Loucy (cell line): Measurements from ENCODE around the gene PARP6.

Source experiments
- H2AFZ ChIP-seq: fragments of 200-600 bp; sonication (generic); 2 replicates; pipeline ENCODE4 v1.6.0; 2016; ENCODE audit warnings: antibody characterized with exemption, mild to moderate bottlenecking, low read length, moderate library complexity
- H3F3A ChIP-seq: fragments of 200-600 bp; 2 replicates; pipeline ENCODE4 v1.6.0; 2016; ENCODE audit warnings: antibody characterized with exemption, low read depth, mild to moderate bottlenecking
- H3K27me3 ChIP-seq: fragments of 200-600 bp; sonication (generic); 2 replicates; pipeline ENCODE4 v1.6.1; 2014; ENCODE audit warnings: low read length, mild to moderate bottlenecking; ENCODE audit not compliant: insufficient read depth, poor library complexity, severe bottlenecking
- H3K36me3 ChIP-seq: fragments of 200-600 bp; sonication (generic); 2 replicates; pipeline ENCODE4 v1.6.1; 2016; ENCODE audit warnings: low read length; ENCODE audit not compliant: insufficient read depth
- H3K4me1 ChIP-seq: fragments of 200-600 bp; sonication (generic); 2 replicates; pipeline ENCODE4 v1.5.1; 2014; ENCODE audit warnings: low read length, mild to moderate bottlenecking; ENCODE audit not compliant: insufficient read depth, poor library complexity, severe bottlenecking
- H3K4me2 ChIP-seq: fragments of 200-600 bp; sonication (generic); 2 replicates; pipeline ENCODE4 v1.6.0; 2014; ENCODE audit warnings: antibody characterized with exemption, low read length, low read depth, mild to moderate bottlenecking; ENCODE audit not compliant: poor library complexity, severe bottlenecking
- H3K4me3 ChIP-seq: fragments of 200-600 bp; sonication (generic); 2 replicates; pipeline ENCODE4 v1.5.1; 2014; ENCODE audit warnings: low read length, mild to moderate bottlenecking, mixed read lengths; ENCODE audit not compliant: poor library complexity, severe bottlenecking
- H3K79me2 ChIP-seq: fragments of 200-600 bp; sonication (generic); 2 replicates; pipeline ENCODE4 v1.6.1; 2014; ENCODE audit warnings: low read length; ENCODE audit not compliant: insufficient read depth
- H3K9ac ChIP-seq: fragments of 200-600 bp; sonication (generic); 2 replicates; pipeline ENCODE4 v1.6.0; 2014; ENCODE audit warnings: mild to moderate bottlenecking, low read depth, low read length, moderate library complexity; ENCODE audit not compliant: poor library complexity, severe bottlenecking
- H3K9me2 ChIP-seq: fragments of 200-600 bp; sonication (generic); replicated peaks from 2 replicates; pipeline ENCODE4 v1.6.1; 2016; ENCODE audit warnings: low read depth, low read length, mixed read lengths
- H3K9me3 ChIP-seq: fragments of 200-600 bp; sonication (generic); 2 replicates; pipeline ENCODE4 v1.6.1; 2014; ENCODE audit warnings: mild to moderate bottlenecking, antibody characterized with exemption, low read length, low read depth; ENCODE audit not compliant: insufficient read depth
- H4K20me1 ChIP-seq: fragments of 200-600 bp; sonication (generic); 2 replicates; pipeline ENCODE4 v1.6.0; 2014; ENCODE audit warnings: antibody characterized with exemption, low read length, mild to moderate bottlenecking; ENCODE audit not compliant: insufficient read depth, poor library complexity, severe bottlenecking
- EZH2phosphoT487 ChIP-seq: fragments of 200-600 bp; IDR thresholded peaks from 2 replicates; pipeline ENCODE4 v1.6.1; 2018; ENCODE audit warnings: antibody characterized with exemption, mild to moderate bottlenecking, moderate library complexity, borderline replicate concordance
- TF ChIP-seq, protein P1 (sequence below): fragments of 200-600 bp; sonication (generic); conservative IDR thresholded peaks from 2 replicates; pipeline ENCODE4 v1.5.1; 2014; ENCODE audit warnings: mild to moderate bottlenecking, antibody characterized with exemption, low read length

Gene PARP6

DNA sequence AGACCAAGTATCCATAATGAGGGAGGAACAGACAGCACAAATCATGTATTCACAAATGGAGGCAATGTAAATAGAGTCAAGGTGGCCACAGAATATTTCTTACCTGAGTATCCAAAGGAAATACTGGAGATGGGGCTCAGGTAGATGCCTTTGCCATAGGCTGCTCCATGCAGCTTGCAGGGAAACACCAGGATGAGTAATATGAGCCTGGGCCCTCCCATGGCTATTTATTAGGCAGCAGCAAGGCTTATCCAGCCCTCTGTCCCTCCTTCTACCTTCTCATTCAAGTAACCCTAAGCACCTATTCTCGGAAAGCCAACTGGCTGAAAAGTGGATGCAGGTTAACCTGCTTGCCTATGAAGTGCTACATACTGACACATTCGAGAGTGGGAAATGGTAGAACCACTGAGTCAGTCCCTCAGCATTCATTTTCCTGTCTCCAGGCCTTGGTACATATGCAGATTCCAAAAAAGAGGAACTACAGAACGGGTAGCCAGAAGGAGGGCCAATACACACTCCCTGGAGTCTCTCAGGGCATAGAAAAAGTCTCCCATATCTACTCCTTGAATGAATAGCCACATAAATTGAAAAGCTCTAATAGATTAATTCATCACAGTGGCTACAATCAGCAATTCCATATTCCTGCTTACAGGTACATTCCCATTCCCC is 23.1 kb downstream of the PARP6 start:
- no peaks in the 10 kb centered on the region for H4K20me1 ChIP-seq
- H3K79me2 ChIP-seq: no peaks in the 10 kb centered on the region
- H3K4me2 ChIP-seq: no peak overlapping the region
- H3K9ac ChIP-seq: no peak overlapping the region
- no peak overlapping the region for H2AFZ ChIP-seq
- no peaks in the 10 kb centered on the region for H3K9me3 ChIP-seq
- no peak overlapping the region for H3K4me3 ChIP-seq
- no peaks in the 10 kb centered on the region for H3K27me3 ChIP-seq
- H3K36me3 ChIP-seq: peaks cover 44% of the 10 kb centered on the region; the same call in 1 of the 2 replicates
- no peaks in the 10 kb centered on the region for H3K9me2 ChIP-seq
- H3K4me1 ChIP-seq: no peaks in the 10 kb centered on the region
- TF ChIP-seq, protein P1, sequence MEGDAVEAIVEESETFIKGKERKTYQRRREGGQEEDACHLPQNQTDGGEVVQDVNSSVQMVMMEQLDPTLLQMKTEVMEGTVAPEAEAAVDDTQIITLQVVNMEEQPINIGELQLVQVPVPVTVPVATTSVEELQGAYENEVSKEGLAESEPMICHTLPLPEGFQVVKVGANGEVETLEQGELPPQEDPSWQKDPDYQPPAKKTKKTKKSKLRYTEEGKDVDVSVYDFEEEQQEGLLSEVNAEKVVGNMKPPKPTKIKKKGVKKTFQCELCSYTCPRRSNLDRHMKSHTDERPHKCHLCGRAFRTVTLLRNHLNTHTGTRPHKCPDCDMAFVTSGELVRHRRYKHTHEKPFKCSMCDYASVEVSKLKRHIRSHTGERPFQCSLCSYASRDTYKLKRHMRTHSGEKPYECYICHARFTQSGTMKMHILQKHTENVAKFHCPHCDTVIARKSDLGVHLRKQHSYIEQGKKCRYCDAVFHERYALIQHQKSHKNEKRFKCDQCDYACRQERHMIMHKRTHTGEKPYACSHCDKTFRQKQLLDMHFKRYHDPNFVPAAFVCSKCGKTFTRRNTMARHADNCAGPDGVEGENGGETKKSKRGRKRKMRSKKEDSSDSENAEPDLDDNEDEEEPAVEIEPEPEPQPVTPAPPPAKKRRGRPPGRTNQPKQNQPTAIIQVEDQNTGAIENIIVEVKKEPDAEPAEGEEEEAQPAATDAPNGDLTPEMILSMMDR: no peak
- no peak for TF ChIP-seq EZH2phosphoT487
- H3F3A ChIP-seq: no peaks in the 10 kb centered on the region

DNA sequence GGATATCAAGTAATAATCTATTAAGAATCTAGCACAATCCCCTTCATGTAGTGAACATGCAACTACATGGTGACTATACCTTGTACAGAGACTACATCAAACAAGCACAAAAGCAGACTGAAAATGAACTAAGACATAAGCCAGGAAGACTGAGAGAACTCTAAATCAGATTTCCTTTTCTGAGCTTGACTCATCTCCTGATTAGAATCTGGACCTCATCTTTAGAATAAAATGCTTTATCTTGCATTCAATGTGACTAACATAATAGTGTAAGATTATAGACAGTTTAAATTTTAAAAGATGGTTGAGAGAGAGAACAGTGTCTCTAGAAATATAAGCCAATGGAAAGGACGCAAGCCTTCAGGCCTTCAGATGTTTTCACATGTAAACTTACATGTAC is 23.8 kb downstream of the PARP6 start:
- no peaks in the 10 kb centered on the region for H3K27me3 ChIP-seq
- no peaks in the 10 kb centered on the region for H3K9me3 ChIP-seq
- H3K4me3 ChIP-seq: no peak overlapping the region
- peaks cover 42% of the 10 kb centered on the region; the same call in 1 of the 2 replicates for H3K36me3 ChIP-seq
- no peaks in the 10 kb centered on the region for H3K79me2 ChIP-seq
- H4K20me1 ChIP-seq: no peaks in the 10 kb centered on the region
- H3K9ac ChIP-seq: no peak overlapping the region
- no peak overlapping the region for H3K4me2 ChIP-seq
- no peaks in the 10 kb centered on the region for H3K9me2 ChIP-seq
- no peak overlapping the region for H2AFZ ChIP-seq
- no peaks in the 10 kb centered on the region for H3F3A ChIP-seq
- TF ChIP-seq, protein P1: no peak
- no peak for TF ChIP-seq EZH2phosphoT487
- H3K4me1 ChIP-seq: no peaks in the 10 kb centered on the region

DNA sequence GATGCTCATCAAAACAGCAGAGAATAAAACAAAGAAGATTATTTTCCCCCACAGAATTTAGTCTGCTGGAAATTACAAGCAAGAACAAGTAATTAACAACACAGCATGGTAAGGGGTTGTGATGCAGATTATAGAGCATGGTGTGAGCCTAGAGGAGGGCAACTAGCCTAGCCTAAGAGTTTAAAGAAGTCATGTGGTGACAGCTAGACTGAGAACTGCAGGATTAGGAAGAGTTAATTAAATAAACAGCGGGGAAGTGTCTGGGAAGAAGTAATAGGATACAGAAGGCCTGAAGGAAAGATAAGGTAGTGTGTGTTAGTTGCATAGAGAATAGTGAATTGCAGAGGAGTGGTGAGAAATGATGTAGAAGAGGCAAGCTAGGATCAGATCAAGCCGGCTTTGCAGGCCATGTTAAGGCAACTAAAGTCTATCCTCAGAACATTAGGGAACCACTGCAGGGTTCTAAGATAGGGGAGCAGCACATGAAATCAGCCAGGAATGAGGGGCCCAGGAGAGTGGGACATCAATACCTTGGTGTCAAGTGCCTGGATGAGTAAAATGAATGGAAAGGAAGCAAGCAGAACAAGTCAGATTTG is 29.5 kb downstream of the PARP6 start:
- Histone ChIP-seq H3K9me2 (no peaks in the 10 kb centered on the region), H3K79me2 (no peaks in the 10 kb centered on the region), H3K9ac (no peak overlapping the region), H4K20me1 (no peaks in the 10 kb centered on the region), H3K4me1 (peaks cover 4% of the 10 kb centered on the region), H3K4me3 (no peak overlapping the region), H3K9me3 (no peaks in the 10 kb centered on the region), H3K4me2 (no peak overlapping the region), H2AFZ (no peak overlapping the region), H3K27me3 (no peaks in the 10 kb centered on the region), H3F3A (no peaks in the 10 kb centered on the region; the same call in 1 of the 2 replicates), H3K36me3 (peaks cover 31% of the 10 kb centered on the region; the same call in 1 of the 2 replicates)
- TF ChIP-seq, protein P1: no peak
- no peak for TF ChIP-seq EZH2phosphoT487
